KMS-11 (cell line): Measurements from ENCODE around the gene TCF12.

ENCODE experiments used
- H2AFZ ChIP-seq: fragments of 200-600 bp; sonication (generic); 2 replicates; pipeline ENCODE4 v1.6.1; 2016; ENCODE audit warnings: antibody characterized with exemption, mixed run types, low read depth
- H3K27ac ChIP-seq: fragments of 200-600 bp; sonication (generic); 2 replicates; pipeline ENCODE4 v1.6.1; 2016; ENCODE audit warnings: mild to moderate bottlenecking, mixed run types
- H3K27me3 ChIP-seq: fragments of 200-600 bp; sonication (generic); 2 replicates; pipeline ENCODE4 v1.6.1; 2017; ENCODE audit warnings: mild to moderate bottlenecking, low read depth, mixed run types, moderate library complexity; ENCODE audit not compliant: insufficient read depth
- H3K36me3 ChIP-seq: fragments of 200-600 bp; sonication (generic); 2 replicates; pipeline ENCODE4 v1.6.1; 2017; ENCODE audit warnings: mild to moderate bottlenecking, mixed run types; ENCODE audit not compliant: insufficient read depth
- H3K4me1 ChIP-seq: fragments of 200-600 bp; sonication (generic); 2 replicates; pipeline ENCODE4 v1.6.1; 2016; ENCODE audit warnings: mild to moderate bottlenecking, low read depth, mixed run types; ENCODE audit not compliant: poor library complexity, severe bottlenecking
- H3K4me2 ChIP-seq: fragments of 200-600 bp; sonication (generic); 2 replicates; pipeline ENCODE4 v1.7.0; 2016; ENCODE audit warnings: mild to moderate bottlenecking, mixed run types
- H3K4me3 ChIP-seq: fragments of 200-600 bp; sonication (generic); IDR thresholded peaks from 2 replicates; pipeline ENCODE4 v1.6.1; 2017; ENCODE audit warnings: low read depth, low read length, mixed read lengths; ENCODE audit not compliant: insufficient read depth
- H3K79me2 ChIP-seq: fragments of 200-600 bp; sonication (generic); 2 replicates; pipeline ENCODE4 v1.6.1; 2016; ENCODE audit warnings: low read depth, mixed run types; ENCODE audit not compliant: insufficient read depth
- H3K9ac ChIP-seq: fragments of 200-600 bp; sonication (generic); 2 replicates; pipeline ENCODE4 v1.6.1; 2016; ENCODE audit warnings: mild to moderate bottlenecking, mixed run types
- H4K20me1 ChIP-seq: fragments of 200-600 bp; sonication (generic); 2 replicates; pipeline ENCODE4 v1.6.1; 2016; ENCODE audit warnings: mild to moderate bottlenecking, mixed run types; ENCODE audit not compliant: insufficient read depth
- TF ChIP-seq, protein P1 (sequence below): fragments of 200-600 bp; sonication (generic); conservative IDR thresholded peaks from 2 replicates; pipeline ENCODE4 v1.6.1; 2017; ENCODE audit warnings: low read depth, mild to moderate bottlenecking, antibody characterized with exemption, low read length, moderate library complexity, mixed read lengths

Gene TCF12

GRCh38 chr15:57290187-57290586 is 371.7 kb downstream of the TCF12 start:
- Histone ChIP-seq H3K4me1 (no peaks in the 10 kb centered on the region), H3K36me3 (no peaks in the 10 kb centered on the region), H3K4me2 (no peak overlapping the region), H3K79me2 (no peaks in the 10 kb centered on the region), H3K9ac (no peak overlapping the region), H3K27me3 (no peaks in the 10 kb centered on the region), H4K20me1 (no peaks in the 10 kb centered on the region), H2AFZ (no peak overlapping the region), H3K4me3 (no peak overlapping the region), H3K27ac (no peak overlapping the region)
- TF ChIP-seq, protein P1, sequence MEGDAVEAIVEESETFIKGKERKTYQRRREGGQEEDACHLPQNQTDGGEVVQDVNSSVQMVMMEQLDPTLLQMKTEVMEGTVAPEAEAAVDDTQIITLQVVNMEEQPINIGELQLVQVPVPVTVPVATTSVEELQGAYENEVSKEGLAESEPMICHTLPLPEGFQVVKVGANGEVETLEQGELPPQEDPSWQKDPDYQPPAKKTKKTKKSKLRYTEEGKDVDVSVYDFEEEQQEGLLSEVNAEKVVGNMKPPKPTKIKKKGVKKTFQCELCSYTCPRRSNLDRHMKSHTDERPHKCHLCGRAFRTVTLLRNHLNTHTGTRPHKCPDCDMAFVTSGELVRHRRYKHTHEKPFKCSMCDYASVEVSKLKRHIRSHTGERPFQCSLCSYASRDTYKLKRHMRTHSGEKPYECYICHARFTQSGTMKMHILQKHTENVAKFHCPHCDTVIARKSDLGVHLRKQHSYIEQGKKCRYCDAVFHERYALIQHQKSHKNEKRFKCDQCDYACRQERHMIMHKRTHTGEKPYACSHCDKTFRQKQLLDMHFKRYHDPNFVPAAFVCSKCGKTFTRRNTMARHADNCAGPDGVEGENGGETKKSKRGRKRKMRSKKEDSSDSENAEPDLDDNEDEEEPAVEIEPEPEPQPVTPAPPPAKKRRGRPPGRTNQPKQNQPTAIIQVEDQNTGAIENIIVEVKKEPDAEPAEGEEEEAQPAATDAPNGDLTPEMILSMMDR = no peak

GRCh38 chr15:57290826-57291225 is 372.4 kb downstream of the TCF12 start:
- Histone ChIP-seq H4K20me1 (no peaks in the 10 kb centered on the region), H3K27ac (no peak overlapping the region), H2AFZ (no peak overlapping the region), H3K4me2 (no peak overlapping the region), H3K4me3 (no peak overlapping the region), H3K79me2 (no peaks in the 10 kb centered on the region), H3K27me3 (no peaks in the 10 kb centered on the region), H3K9ac (no peak overlapping the region), H3K36me3 (no peaks in the 10 kb centered on the region), H3K4me1 (no peaks in the 10 kb centered on the region)
- TF ChIP-seq, protein P1 = no peak

GRCh38 chr15:57296473-57297162 is 378.2 kb downstream of the TCF12 start:
- no peak overlapping the region for H3K4me2 ChIP-seq
- H3K27me3 ChIP-seq = no peaks in the 10 kb centered on the region
- H3K27ac ChIP-seq = no peak overlapping the region
- no peak overlapping the region for H3K4me3 ChIP-seq
- no peaks in the 10 kb centered on the region for H4K20me1 ChIP-seq
- H3K79me2 ChIP-seq = no peaks in the 10 kb centered on the region
- TF ChIP-seq, protein P1 = no peak
- no peak overlapping the region for H3K9ac ChIP-seq
- H3K36me3 ChIP-seq = no peaks in the 10 kb centered on the region
- H2AFZ ChIP-seq = no peak overlapping the region
- H3K4me1 ChIP-seq = no peaks in the 10 kb centered on the region

DNA sequence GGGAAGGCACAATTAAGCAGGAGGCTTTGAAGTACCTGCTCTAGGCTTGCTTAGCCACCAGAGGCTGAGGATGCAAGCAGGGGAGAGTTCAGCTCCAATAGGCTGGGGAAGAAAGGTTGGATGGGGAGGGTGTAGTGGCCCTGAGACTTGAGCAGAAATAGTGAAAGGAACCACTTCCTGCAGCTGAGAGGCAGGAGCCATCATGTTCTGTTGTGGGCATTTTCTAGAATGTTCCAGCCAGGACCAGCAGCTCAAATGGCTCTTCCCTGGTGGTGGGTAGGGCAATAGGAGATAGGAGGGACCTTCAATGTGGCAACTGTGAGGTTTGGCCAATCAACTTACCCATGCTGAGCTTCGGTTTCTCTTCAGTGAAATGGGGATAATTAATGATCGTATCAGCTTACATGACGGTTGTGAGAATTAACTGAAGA is 378.7 kb downstream of the TCF12 start:
- Histone ChIP-seq H3K79me2 (no peaks in the 10 kb centered on the region), H3K9ac (no peak overlapping the region), H3K4me1 (no peaks in the 10 kb centered on the region), H3K4me3 (no peak overlapping the region), H4K20me1 (no peaks in the 10 kb centered on the region), H2AFZ (no peak overlapping the region), H3K27ac (no peak overlapping the region), H3K27me3 (no peaks in the 10 kb centered on the region), H3K4me2 (no peak overlapping the region), H3K36me3 (no peaks in the 10 kb centered on the region)
- TF ChIP-seq, protein P1 = no peak
